C4-2B (cell line): ENCODE data around the gene BLTP1.

ENCODE experiments used
- ZFX ChIP-seq: fragments of 450-650 bp; IDR thresholded peaks from 2 replicates; pipeline ENCODE4 v1.6.1; 2017
- TF ChIP-seq, protein P1 (sequence below): fragments of 450-650 bp; conservative IDR thresholded peaks from 2 replicates; pipeline ENCODE4 v1.5.1; 2017; ENCODE audit warnings: mild to moderate bottlenecking

GRCh38 chr4:122140834-122141233, 11.3 kb upstream of the BLTP1 start:
- TF ChIP-seq, protein P1, sequence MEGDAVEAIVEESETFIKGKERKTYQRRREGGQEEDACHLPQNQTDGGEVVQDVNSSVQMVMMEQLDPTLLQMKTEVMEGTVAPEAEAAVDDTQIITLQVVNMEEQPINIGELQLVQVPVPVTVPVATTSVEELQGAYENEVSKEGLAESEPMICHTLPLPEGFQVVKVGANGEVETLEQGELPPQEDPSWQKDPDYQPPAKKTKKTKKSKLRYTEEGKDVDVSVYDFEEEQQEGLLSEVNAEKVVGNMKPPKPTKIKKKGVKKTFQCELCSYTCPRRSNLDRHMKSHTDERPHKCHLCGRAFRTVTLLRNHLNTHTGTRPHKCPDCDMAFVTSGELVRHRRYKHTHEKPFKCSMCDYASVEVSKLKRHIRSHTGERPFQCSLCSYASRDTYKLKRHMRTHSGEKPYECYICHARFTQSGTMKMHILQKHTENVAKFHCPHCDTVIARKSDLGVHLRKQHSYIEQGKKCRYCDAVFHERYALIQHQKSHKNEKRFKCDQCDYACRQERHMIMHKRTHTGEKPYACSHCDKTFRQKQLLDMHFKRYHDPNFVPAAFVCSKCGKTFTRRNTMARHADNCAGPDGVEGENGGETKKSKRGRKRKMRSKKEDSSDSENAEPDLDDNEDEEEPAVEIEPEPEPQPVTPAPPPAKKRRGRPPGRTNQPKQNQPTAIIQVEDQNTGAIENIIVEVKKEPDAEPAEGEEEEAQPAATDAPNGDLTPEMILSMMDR: no peak
- TF ChIP-seq ZFX: no peak
